ENCODE data around the gene CLDN9.

DNA sequence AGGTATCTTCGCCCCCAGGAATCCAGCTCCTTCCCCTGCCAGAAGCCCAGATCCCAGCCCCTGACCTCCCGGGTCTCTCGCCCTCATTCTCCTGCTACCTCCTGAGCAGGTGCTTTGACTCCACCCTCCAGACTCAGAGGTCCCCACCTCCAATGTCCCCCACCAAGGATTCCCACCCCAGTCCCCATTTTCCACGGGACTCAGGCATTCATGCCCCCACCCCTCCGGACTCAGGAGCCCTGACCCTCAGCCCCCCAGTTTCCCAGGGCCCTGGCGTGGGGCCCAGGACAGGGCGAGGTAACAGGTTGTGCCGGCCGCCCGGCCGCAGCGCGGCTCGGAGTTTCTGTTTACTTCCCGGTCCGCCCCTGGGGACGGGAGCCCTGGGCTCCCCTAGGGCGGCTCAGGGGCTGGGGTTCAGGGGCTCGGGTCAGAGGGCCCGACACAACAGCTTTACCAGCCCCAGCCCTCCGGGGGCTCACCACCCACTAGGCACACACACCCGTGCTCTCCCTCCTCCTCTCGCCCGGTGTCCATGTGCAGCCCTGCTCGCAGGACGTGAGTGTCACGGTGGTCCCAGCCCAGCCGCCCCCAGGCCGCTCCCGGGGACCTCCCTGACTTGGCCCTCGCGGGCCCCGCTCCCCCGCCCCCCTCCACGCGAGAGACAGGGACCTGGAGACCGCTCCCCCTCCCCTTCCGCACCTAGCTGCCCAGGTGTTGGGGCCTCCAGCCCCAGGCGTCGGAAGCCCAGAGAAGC, 23.4 kb downstream of the CLDN9 start:
- TF ChIP-seq, protein P1, sequence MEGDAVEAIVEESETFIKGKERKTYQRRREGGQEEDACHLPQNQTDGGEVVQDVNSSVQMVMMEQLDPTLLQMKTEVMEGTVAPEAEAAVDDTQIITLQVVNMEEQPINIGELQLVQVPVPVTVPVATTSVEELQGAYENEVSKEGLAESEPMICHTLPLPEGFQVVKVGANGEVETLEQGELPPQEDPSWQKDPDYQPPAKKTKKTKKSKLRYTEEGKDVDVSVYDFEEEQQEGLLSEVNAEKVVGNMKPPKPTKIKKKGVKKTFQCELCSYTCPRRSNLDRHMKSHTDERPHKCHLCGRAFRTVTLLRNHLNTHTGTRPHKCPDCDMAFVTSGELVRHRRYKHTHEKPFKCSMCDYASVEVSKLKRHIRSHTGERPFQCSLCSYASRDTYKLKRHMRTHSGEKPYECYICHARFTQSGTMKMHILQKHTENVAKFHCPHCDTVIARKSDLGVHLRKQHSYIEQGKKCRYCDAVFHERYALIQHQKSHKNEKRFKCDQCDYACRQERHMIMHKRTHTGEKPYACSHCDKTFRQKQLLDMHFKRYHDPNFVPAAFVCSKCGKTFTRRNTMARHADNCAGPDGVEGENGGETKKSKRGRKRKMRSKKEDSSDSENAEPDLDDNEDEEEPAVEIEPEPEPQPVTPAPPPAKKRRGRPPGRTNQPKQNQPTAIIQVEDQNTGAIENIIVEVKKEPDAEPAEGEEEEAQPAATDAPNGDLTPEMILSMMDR (IDR thresholded peaks at IDR 0.05; ENCODE audit: low read depth, low read length, missing input control): no peak
- no peak for TF ChIP-seq GABPA (IDR thresholded peaks at IDR 0.05 in 1 of 2, conservative IDR thresholded peaks at IDR 0.05 in 1 of 2)
- TF ChIP-seq TAF1 (conservative IDR thresholded peaks at IDR 0.05): no peak
- TF ChIP-seq YY1 (IDR thresholded peaks at IDR 0.05): no peak
- TF ChIP-seq, protein P2, sequence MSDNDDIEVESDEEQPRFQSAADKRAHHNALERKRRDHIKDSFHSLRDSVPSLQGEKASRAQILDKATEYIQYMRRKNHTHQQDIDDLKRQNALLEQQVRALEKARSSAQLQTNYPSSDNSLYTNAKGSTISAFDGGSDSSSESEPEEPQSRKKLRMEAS (IDR thresholded peaks at IDR 0.05): no peak
- TF ChIP-seq RAD21 (IDR thresholded peaks at IDR 0.05): no peak
- TF ChIP-seq, protein P3, sequence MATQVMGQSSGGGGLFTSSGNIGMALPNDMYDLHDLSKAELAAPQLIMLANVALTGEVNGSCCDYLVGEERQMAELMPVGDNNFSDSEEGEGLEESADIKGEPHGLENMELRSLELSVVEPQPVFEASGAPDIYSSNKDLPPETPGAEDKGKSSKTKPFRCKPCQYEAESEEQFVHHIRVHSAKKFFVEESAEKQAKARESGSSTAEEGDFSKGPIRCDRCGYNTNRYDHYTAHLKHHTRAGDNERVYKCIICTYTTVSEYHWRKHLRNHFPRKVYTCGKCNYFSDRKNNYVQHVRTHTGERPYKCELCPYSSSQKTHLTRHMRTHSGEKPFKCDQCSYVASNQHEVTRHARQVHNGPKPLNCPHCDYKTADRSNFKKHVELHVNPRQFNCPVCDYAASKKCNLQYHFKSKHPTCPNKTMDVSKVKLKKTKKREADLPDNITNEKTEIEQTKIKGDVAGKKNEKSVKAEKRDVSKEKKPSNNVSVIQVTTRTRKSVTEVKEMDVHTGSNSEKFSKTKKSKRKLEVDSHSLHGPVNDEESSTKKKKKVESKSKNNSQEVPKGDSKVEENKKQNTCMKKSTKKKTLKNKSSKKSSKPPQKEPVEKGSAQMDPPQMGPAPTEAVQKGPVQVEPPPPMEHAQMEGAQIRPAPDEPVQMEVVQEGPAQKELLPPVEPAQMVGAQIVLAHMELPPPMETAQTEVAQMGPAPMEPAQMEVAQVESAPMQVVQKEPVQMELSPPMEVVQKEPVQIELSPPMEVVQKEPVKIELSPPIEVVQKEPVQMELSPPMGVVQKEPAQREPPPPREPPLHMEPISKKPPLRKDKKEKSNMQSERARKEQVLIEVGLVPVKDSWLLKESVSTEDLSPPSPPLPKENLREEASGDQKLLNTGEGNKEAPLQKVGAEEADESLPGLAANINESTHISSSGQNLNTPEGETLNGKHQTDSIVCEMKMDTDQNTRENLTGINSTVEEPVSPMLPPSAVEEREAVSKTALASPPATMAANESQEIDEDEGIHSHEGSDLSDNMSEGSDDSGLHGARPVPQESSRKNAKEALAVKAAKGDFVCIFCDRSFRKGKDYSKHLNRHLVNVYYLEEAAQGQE (IDR thresholded peaks at IDR 0.05): no peak
- TF ChIP-seq, protein P4, sequence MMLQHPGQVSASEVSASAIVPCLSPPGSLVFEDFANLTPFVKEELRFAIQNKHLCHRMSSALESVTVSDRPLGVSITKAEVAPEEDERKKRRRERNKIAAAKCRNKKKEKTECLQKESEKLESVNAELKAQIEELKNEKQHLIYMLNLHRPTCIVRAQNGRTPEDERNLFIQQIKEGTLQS (IDR thresholded peaks at IDR 0.05): no peak

Measured in liver (tissue), 3 donors.